Measurements from ENCODE around the gene ANKH.
"Not testable (repeated sequence)": the region's sequence is repeated elsewhere in the genome, so short reads cannot be mapped to it uniquely, and the experiment has no call there.

ANKH gene

GRCh38 chr5:14882658-14883580 lies 11.3 kb upstream of the ANKH start:
- no peak for DNase-seq

- DNase-seq, result no peak
Observed at GRCh38 chr5:14881826-14882225, 10.2 kb upstream of the ANKH start.

- DNase-seq, result no peak
Observed at GRCh38 chr5:14880688-14881087, 9.1 kb upstream of the ANKH start.

GRCh38 chr5:14879937-14880589 lies 8.5 kb upstream of the ANKH start:
- DNase-seq, result no peak

GRCh38 chr5:14879393-14879792 lies 7.8 kb upstream of the ANKH start:
- DNase-seq, result no peak

GRCh38 chr5:14878192-14878591 lies 6.6 kb upstream of the ANKH start:
- not testable (repeated sequence) for DNase-seq

GRCh38 chr5:14876095-14876494 lies 4.5 kb upstream of the ANKH start:
- no peak for DNase-seq

- DNase-seq, result no peak
Observed at GRCh38 chr5:14873790-14874189, 2.2 kb upstream of the ANKH start.

GRCh38 chr5:14873093-14873492 lies 1.5 kb upstream of the ANKH start:
- DNase-seq, result no peak

- DNase-seq, result no peak
Observed at GRCh38 chr5:14872070-14872989, 752 bp upstream of the ANKH start.

GRCh38 chr5:14870337-14871213 lies 1.0 kb downstream of the ANKH start:
- no peak for DNase-seq

GRCh38 chr5:14869668-14870164 lies 1.9 kb downstream of the ANKH start:
- no peak for DNase-seq

- DNase-seq, result no peak
Observed at GRCh38 chr5:14869233-14869632, 2.3 kb downstream of the ANKH start.

GRCh38 chr5:14868771-14869170 lies 2.8 kb downstream of the ANKH start:
- DNase-seq, result no peak

GRCh38 chr5:14864181-14864812 lies 7.3 kb downstream of the ANKH start:
- DNase-seq, result no peak

GRCh38 chr5:14863105-14863504 lies 8.5 kb downstream of the ANKH start:
- DNase-seq, result no peak

- DNase-seq, result no peak
Observed at GRCh38 chr5:14861123-14861765, 10.3 kb downstream of the ANKH start.

- DNase-seq, result no peak
Observed at GRCh38 chr5:14859980-14860379, 11.6 kb downstream of the ANKH start.

GRCh38 chr5:14859150-14859549 lies 12.4 kb downstream of the ANKH start:
- no peak for DNase-seq

- no peak for DNase-seq
Observed at GRCh38 chr5:14855366-14855765, 16.2 kb downstream of the ANKH start.

GRCh38 chr5:14854799-14855198 lies 16.8 kb downstream of the ANKH start:
- no peak for DNase-seq
